ENCODE measurements around the gene CDH23.

- no peak for TF ChIP-seq CTCF (IDR thresholded peaks at IDR 0.05; ENCODE audit: low read depth, low read length, poor library complexity, severe bottlenecking)
- TF ChIP-seq EZH2phosphoT487 (IDR thresholded peaks at IDR 0.05; ENCODE audit: borderline replicate concordance, low read length) = no peak
Measured at GRCh38 chr10:71713135-71714030, 316.7 kb downstream of the CDH23 start.
